Frontal cortex (tissue), 4 donors: ENCODE data around the gene IGSF3. TPM values are rescaled to one million over a fixed set of nuclear protein-coding genes. Genes with fewer than 3 reads are reported as not detected.

Experiments
- DNase-seq, 2 donors: peaks; one replicate each; pipeline ENCODE4 v3.0.0; 2012; ENCODE audit warnings: low spot score in 2 of 2
- FAIRE-seq: peaks from 2 replicates; lab custom pipeline; 2012; peaks lifted over from hg19 to GRCh38; lab: Jason Lieb, UNC
- total RNA-seq: library from RNA; depleted of rRNA; stranded (reverse); fragments of >200 nt; gene quantifications from one replicate; pipeline ENCODE4 v1.2.3, GENCODE V29; 2014
- donor health status: control.
- donor health status: control.
- donor health status: control.

IGSF3 gene
- total RNA-seq: 134 TPM

DNA sequence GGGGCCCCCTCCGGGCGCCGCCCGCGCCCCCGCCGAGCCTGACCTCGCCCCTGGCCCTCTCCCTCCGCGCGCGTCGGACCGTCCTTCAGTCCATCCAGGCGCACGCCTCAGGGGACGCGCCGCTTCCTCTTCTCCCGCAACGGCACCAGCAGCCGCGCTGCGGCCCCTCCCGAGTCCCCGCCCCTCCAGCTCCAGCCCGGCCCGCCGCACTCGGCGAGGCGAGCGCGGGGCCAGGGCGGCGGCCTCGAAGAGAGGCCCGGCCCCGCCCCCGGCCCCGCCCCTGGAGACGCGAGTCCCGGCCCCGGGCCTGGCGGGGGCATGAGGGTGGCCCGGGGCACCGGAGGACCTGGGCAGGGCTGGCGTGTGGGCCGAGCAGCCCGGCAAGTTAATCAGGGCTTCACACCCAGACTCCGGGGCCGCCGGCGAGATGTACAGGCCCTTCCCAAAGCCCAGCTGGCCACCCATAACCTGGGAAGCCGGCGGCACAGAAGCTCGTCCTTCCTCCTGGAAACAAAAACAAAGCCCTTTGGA lies at the start of gene IGSF3:
TSS of gene IGSF3 (minus strand) at position 159 of the 531 bp plus-strand sequence. CDS start 1,407 bp downstream, outside the sequence.
- DNase-seq: peak; percentile 56 to 64
- FAIRE-seq: no peak

DNA sequence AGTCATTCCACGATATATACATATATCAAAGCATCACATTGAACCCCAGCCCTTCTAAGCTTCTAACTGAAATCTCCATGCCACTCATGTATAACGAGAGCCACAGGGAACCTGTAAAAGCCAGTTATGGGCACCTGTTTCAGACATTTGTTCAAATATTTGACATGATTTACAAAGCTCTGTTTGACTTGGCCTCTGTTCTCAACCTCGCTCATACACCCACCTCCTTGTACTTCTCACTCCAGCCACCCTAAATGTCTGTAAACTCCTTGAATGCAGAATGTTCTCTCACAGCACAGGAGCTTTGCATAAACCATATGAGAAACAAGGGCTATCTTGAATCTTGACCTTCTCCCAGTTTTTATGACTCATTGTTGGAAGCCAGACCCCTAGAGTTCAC lies 49.8 kb upstream of the IGSF3 start:
- DNase-seq (no peak), FAIRE-seq (no peak)

DNA sequence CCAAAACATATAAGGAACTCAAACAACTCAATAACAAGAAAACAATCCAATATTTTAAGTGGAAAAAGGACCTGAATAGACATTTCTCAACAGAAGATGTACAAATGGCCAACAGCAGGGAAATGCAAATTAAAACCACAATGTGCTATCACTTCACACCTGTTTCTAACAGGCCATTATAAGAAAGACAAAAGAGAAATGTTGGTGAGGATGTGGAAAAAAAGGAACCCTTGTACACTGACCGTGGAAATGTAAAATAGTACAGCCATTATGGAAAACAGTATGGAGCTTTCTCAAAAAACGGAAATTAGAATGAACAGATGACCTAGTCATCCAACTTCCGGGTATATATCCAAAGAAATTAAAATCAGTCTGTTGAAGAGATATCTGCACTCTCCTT lies 48.9 kb upstream of the IGSF3 start:
- DNase-seq (no peak), FAIRE-seq (no peak)

DNA sequence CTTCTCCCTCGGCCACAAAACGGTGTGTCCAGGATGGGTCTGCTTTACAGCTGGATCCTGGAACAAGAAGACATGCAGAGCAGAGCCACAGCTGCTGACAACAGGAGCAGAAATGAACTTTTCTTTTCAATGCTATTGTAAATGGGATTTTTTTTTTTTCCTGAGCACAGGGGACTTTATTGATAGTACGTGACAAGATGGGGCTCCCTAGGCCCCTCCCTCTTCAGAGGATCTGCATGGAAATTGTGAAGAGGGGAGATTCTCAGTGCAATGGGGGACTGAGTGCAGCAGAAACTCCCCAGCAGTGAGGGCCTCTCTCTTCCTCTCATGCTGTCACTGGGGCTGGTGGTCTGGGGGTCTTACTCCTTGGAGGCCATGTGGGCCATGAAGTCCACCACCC lies 45.9 kb upstream of the IGSF3 start:
- DNase-seq (no peak), FAIRE-seq (no peak)

GRCh38 chr1:116712510-116712909 lies 45.0 kb upstream of the IGSF3 start:
- FAIRE-seq (no peak), DNase-seq (no peak)

DNA sequence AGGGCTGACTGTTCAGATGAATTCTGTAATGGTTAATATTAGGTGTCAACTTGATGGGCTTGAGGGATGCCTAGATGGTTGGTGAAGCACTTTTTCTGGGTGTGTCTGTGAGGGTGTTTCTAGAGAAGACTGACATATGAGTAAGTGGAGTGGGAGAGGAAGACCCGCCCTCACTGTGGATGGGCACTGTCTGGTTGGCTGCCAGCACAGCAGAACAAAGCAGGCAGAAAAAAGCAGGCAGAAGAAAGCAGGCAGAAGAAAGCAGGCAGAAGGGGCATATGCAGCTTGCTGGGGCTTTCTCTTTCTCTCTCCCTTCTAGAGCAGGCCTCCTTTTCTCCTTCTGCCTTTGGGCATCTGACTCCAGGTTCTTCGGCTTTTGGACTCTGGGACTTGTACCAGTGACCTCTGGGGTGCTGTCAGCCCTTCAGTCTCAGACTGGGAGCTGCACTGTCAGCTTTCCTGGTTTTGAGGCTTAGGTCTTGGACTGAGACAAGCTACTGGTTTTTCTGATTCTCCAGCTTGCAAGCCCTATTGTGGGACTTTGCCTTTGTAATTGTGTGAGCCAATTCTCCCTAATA lies 43.8 kb upstream of the IGSF3 start:
- FAIRE-seq: no peak
- DNase-seq: no peak

- FAIRE-seq (no peak), DNase-seq (no peak)
These were observed 43.1 kb upstream of the IGSF3 start for GRCh38 chr1:116710420-116711262.

GRCh38 chr1:116709666-116710167 lies 42.2 kb upstream of the IGSF3 start:
- DNase-seq (no peak), FAIRE-seq (no peak)

DNA sequence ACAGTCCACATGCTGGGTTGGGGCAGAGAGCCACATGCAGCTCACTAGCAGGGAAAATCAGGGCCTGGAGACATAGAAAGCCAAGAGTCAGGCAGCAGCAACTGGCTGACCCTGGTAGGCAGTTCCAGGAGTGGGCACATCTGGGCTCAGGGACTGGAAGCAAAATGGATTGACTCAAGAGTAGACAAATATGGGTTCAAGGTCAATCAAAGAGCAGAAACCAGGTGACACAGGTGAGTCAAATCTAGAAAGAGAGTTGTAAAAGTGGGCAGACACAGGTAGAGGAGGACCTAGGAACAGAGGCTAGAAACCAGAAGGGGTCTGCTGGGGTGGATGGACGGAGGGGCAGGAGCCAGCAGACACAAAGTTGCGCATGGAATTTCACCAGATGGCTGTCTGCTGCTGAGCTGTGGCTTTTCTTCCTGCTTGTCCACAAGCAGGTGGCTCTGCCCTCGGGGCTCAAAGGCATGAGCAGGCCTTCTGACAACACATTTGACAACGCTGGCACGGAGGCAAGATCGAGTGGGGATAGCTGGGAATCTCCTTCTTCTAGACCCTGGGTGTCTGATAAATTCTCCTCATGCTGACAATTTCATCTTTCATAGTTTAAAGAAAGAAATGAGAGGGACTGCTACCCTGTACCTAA lies 40.8 kb upstream of the IGSF3 start:
- DNase-seq: no peak

DNA sequence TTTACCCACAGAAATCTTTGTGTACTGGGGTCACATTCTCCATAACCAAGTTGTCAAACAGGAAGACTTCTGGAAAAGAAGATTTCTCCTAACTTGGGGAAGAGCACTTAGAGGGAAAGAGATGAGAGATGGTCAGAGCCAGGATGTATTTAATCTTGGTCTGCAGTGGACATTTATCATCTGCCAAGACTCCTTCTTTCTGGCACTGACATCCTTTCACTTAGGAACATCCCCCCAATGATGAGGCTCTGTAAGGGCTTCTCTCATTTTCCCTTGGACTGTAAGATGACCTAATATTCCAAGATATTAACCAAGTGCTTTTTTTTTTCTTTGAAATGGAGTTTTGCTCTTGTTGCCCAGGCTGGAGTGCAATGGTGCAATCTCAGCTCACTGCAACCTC lies 39.3 kb upstream of the IGSF3 start:
- DNase-seq (no peak), FAIRE-seq (no peak)

More for the DNA sequence above, 40.8 kb upstream of the IGSF3 start:
- FAIRE-seq: no peak

GRCh38 chr1:116706123-116706522 lies 38.6 kb upstream of the IGSF3 start:
- DNase-seq: no peak
- no peak for FAIRE-seq

DNA sequence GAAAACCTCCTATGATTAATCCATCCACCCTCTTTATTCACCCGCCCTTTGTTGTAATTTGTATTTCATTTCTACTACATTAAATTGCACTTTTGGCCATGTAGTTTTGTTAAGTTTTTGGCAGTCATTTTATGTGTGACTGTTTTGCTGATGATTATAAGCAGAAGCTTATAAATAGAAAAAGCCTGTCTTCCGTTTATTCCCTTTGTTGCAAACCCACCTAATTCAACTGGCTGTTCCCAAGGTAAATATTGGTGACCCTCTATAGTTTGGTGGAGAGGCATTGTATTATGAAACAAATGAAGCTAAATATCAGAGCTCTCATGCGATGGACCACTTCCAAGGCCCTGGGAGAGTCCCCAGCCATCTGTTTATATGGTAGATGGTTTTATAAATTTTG lies 36.7 kb upstream of the IGSF3 start:
- FAIRE-seq (no peak), DNase-seq (no peak)

DNA sequence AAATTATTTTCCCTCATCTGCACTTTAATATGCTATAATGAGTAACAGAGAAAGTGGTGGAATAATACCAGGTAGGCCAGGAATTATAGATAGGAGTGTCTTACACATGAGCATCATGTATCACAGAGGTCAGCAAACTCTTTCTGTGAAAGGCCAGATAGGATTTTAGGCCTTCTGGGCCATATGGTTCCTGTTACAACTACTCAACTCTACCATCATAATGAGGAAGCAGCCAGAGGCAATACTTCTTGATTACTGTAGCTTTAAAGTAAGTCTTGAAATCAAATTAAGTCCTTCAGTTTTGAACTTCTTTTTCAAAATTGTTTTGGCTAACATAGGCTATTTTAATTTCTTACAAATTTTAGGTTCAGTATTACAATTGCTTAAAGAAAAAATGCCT lies 32.1 kb upstream of the IGSF3 start:
- DNase-seq (no peak), FAIRE-seq (no peak)

DNA sequence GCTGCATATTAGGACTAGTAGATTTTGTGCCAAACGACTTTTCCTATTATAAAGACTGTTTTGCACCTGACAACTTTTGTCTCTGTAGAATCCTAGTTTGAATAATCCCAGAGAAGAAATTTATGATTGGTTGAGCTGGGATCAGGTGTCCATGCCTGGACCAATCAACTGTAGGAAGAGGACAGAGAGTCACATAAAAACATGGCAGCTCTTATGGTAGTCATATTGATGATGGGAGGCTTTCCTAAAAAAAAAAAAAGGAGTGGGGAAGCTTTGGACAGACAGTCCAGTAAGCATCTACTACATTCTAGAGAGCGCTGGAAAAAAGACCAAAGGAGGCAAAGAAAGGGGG lies 30.7 kb upstream of the IGSF3 start:
- no peak for FAIRE-seq

GRCh38 chr1:116697548-116698243 lies 30.2 kb upstream of the IGSF3 start:
- FAIRE-seq (no peak), DNase-seq (no peak)

More for the DNA sequence above, 30.7 kb upstream of the IGSF3 start:
- no peak for DNase-seq

- FAIRE-seq (no peak), DNase-seq (no peak)
These were observed 27.0 kb upstream of the IGSF3 start for GRCh38 chr1:116694524-116694923.

GRCh38 chr1:116693759-116694480 lies 26.4 kb upstream of the IGSF3 start:
- FAIRE-seq (no peak), DNase-seq (no peak)

GRCh38 chr1:116692879-116693278 lies 25.3 kb upstream of the IGSF3 start:
- DNase-seq (no peak), FAIRE-seq (no peak)

GRCh38 chr1:116690849-116691406 lies 23.4 kb upstream of the IGSF3 start:
- no peak for FAIRE-seq
- DNase-seq: no peak
